ENCODE data around the gene CFAP74. TPM values are rescaled to one million over a fixed set of nuclear protein-coding genes. Genes with fewer than 3 reads are reported as not detected.
A peak's percentile ranks its signal among the peaks of the same experiment; 100 is the strongest.

CFAP74 gene
- total and polyA plus RNA-seq, 2 donors (not counting 3 experiments of a cell fraction or from before 2014, with no cell fraction given), result not detected

- FAIRE-seq, result no peak
- Histone ChIP-seq H3K4me2 (ENCODE audit: insufficient read depth, low read length) (peak within 1 kb of the TSS; percentile 52), H3K4me1 (ENCODE audit: control insufficient read depth, extremely low read depth, insufficient read depth, low read length) (peaks cover 5% of the 10 kb centered on the region), H3K4me3 (replicated peaks in 1 of 3; ENCODE audit: insufficient read depth in 1 of 3, low read depth in 1 of 3, low read length in 3 of 3) (peak within 1 kb of the TSS; percentile 29 to 42 (median 40)), H2AFZ (ENCODE audit: low read depth, low read length) (peak within 1 kb of the TSS; percentile 88), H3K9me3 (replicated peaks; ENCODE audit: control insufficient read depth, insufficient read depth, low read length) (no peaks in the 10 kb centered on the region), H3K9ac (replicated peaks; ENCODE audit: extremely low read depth, insufficient read depth, low read length) (peak within 1 kb of the TSS; percentile 29), H3K9me1 (replicated peaks; ENCODE audit: control insufficient read depth, extremely low read depth, insufficient read depth, low read length) (no peaks in the 10 kb centered on the region), H3K36me3 (ENCODE audit: control insufficient read depth in 2 of 2, extremely low read depth in 1 of 2, insufficient read depth in 2 of 2, low read length in 2 of 2) (no peaks in the 10 kb centered on the region), H4K20me1 (replicated peaks; ENCODE audit: control insufficient read depth, extremely low read depth, insufficient read depth, low read length) (no peaks in the 10 kb centered on the region), H3K27me3 (ENCODE audit: control insufficient read depth in 2 of 2, insufficient read depth in 2 of 2, low read length in 2 of 2) (no peaks in the 10 kb centered on the region), H3K27ac (ENCODE audit: insufficient read depth, low read depth, low read length) (no peak within 1 kb of the TSS), H3K79me2 (ENCODE audit: control insufficient read depth, insufficient read depth, low read length) (no peaks in the 10 kb centered on the region)
- intact Hi-C loops (cut with micrococcal nuclease) (loop anchor here (1.0 to 10.0 kb wide), 2 partner anchors 10 to 216 kb away; no protein-coding TSS in a partner anchor), dilution Hi-C loops (cut with MboI; ENCODE audit: extremely low pct_ligation_motif_present, low sequenced_read_pairs) (no loop called here)
- no peak for DNase-seq (ENCODE audit: low read depth, low spot score)
- TF ChIP-seq MAX (IDR thresholded peaks at IDR 0.05; ENCODE audit: insufficient read depth, insufficient read length), result no peak
- no peak for TF ChIP-seq POLR2A (IDR thresholded peaks at IDR 0.05; ENCODE audit: low read depth, low read length)
- no peak for TF ChIP-seq MYC (IDR thresholded peaks at IDR 0.05; ENCODE audit: low read depth, low read length)
- no peak for TF ChIP-seq CTCF (IDR thresholded peaks at IDR 0.05; ENCODE audit: extremely low read depth in 1 of 2, insufficient read depth in 1 of 2, low read depth in 1 of 2, low read length in 2 of 2)
- TF ChIP-seq POLR2AphosphoS5 (IDR thresholded peaks at IDR 0.05; ENCODE audit: insufficient read depth, low read depth, low read length), result no peak
- no peak for TF ChIP-seq GATA2 (IDR thresholded peaks at IDR 0.05; ENCODE audit: insufficient read depth, insufficient read length, low read depth, low read length)
- TF ChIP-seq FOS (IDR thresholded peaks at IDR 0.05; ENCODE audit: borderline replicate concordance, insufficient read depth, low read length), result no peak
- TF ChIP-seq EZH2 (IDR thresholded peaks at IDR 0.05; ENCODE audit: borderline replicate concordance, low read depth, low read length, severe bottlenecking), result no peak
- no peak for TF ChIP-seq JUN (IDR thresholded peaks at IDR 0.05; ENCODE audit: borderline replicate concordance, insufficient read depth, insufficient read length, low read depth)
- POLR2A ChIA-PET, result no interaction called here
- CTCF ChIA-PET, result interaction anchor here (1.1 to 2.3 kb wide), 2 partner anchors 10 kb away, joined by 4 to 7 read pairs; no protein-coding TSS in a partner anchor
- no TSS peak for BruUV-seq (replicated peaks)
Observed at GRCh38 chr1:1918901-1919303, 84.7 kb downstream of the CFAP74 start, which contains the start of gene TMEM52. Gene TMEM52, minus strand, starts transcription at chr1:1919279. Its CDS starts 14 bp downstream, at chr1:1919265.

Measured in endothelial cell of umbilical vein (primary cell).